Measurements from ENCODE around the gene PDZRN3. TPM values are rescaled to one million over a fixed set of nuclear protein-coding genes. Genes with fewer than 3 reads are reported as not detected.

The PDZRN3 gene
- polyA plus RNA-seq, 3 donors: 38.0 to 46.5 (median 41.4) TPM

GRCh38 chr3:73449774-73450173 lies 175.0 kb downstream of the PDZRN3 start:
- no peak for DNase-seq (ENCODE audit: extremely low read depth in 1 of 11, low read depth in 9 of 11, low spot score in 4 of 11)

- no peak for DNase-seq (ENCODE audit: extremely low read depth in 1 of 11, low read depth in 9 of 11, low spot score in 4 of 11)
These were observed 175.9 kb downstream of the PDZRN3 start for GRCh38 chr3:73448761-73449301.

- DNase-seq (ENCODE audit: extremely low read depth in 1 of 11, low read depth in 9 of 11, low spot score in 4 of 11): no peak
These were observed 176.7 kb downstream of the PDZRN3 start for GRCh38 chr3:73448041-73448440.

GRCh38 chr3:73447111-73447510 lies 177.6 kb downstream of the PDZRN3 start:
- no peak for DNase-seq (ENCODE audit: extremely low read depth in 1 of 11, low read depth in 9 of 11, low spot score in 4 of 11)

GRCh38 chr3:73446467-73447110 lies 178.2 kb downstream of the PDZRN3 start:
- no peak for DNase-seq (ENCODE audit: extremely low read depth in 1 of 11, low read depth in 9 of 11, low spot score in 4 of 11)

GRCh38 chr3:73442886-73443285 lies 181.9 kb downstream of the PDZRN3 start:
- DNase-seq (ENCODE audit: extremely low read depth in 1 of 11, low read depth in 9 of 11, low spot score in 4 of 11): no peak

- no peak for DNase-seq (ENCODE audit: extremely low read depth in 1 of 11, low read depth in 9 of 11, low spot score in 4 of 11)
These were observed 182.6 kb downstream of the PDZRN3 start for GRCh38 chr3:73442152-73442551.

- no peak for DNase-seq (ENCODE audit: extremely low read depth in 1 of 11, low read depth in 9 of 11, low spot score in 4 of 11)
These were observed 186.9 kb downstream of the PDZRN3 start for GRCh38 chr3:73437828-73438227.

GRCh38 chr3:73435055-73435454 lies 189.7 kb downstream of the PDZRN3 start:
- no peak for DNase-seq (ENCODE audit: extremely low read depth in 1 of 11, low read depth in 9 of 11, low spot score in 4 of 11)

GRCh38 chr3:73433687-73434086 lies 191.1 kb downstream of the PDZRN3 start:
- DNase-seq (ENCODE audit: extremely low read depth in 1 of 11, low read depth in 9 of 11, low spot score in 4 of 11): peak in 3 of 11 donors; percentile 60 to 66 (median 64)

GRCh38 chr3:73433079-73433478 lies 191.7 kb downstream of the PDZRN3 start:
- no peak for DNase-seq (ENCODE audit: extremely low read depth in 1 of 11, low read depth in 9 of 11, low spot score in 4 of 11)

- DNase-seq (ENCODE audit: extremely low read depth in 1 of 11, low read depth in 9 of 11, low spot score in 4 of 11): no peak
These were observed 192.1 kb downstream of the PDZRN3 start for GRCh38 chr3:73432706-73433032.

GRCh38 chr3:73432023-73432705 lies 192.6 kb downstream of the PDZRN3 start:
- no peak for DNase-seq (ENCODE audit: extremely low read depth in 1 of 11, low read depth in 9 of 11, low spot score in 4 of 11)

GRCh38 chr3:73431183-73431900 lies 193.4 kb downstream of the PDZRN3 start:
- no peak for DNase-seq (ENCODE audit: extremely low read depth in 1 of 11, low read depth in 9 of 11, low spot score in 4 of 11)

- no peak for DNase-seq (ENCODE audit: extremely low read depth in 1 of 11, low read depth in 9 of 11, low spot score in 4 of 11)
These were observed 197.6 kb downstream of the PDZRN3 start for GRCh38 chr3:73427048-73427706.

- DNase-seq (ENCODE audit: extremely low read depth in 1 of 11, low read depth in 9 of 11, low spot score in 4 of 11): no peak
These were observed 198.1 kb downstream of the PDZRN3 start for GRCh38 chr3:73426606-73427005.

GRCh38 chr3:73423116-73423515 lies 201.6 kb downstream of the PDZRN3 start:
- DNase-seq (ENCODE audit: extremely low read depth in 1 of 11, low read depth in 9 of 11, low spot score in 4 of 11): no peak

- DNase-seq (ENCODE audit: extremely low read depth in 1 of 11, low read depth in 9 of 11, low spot score in 4 of 11): no peak
These were observed 202.2 kb downstream of the PDZRN3 start for GRCh38 chr3:73422571-73422970.

GRCh38 chr3:73419942-73420341 lies 204.8 kb downstream of the PDZRN3 start:
- no peak for DNase-seq (ENCODE audit: extremely low read depth in 1 of 11, low read depth in 9 of 11, low spot score in 4 of 11)
